Measurements from ENCODE around the gene TUBB4A.

Gene TUBB4A

DNA sequence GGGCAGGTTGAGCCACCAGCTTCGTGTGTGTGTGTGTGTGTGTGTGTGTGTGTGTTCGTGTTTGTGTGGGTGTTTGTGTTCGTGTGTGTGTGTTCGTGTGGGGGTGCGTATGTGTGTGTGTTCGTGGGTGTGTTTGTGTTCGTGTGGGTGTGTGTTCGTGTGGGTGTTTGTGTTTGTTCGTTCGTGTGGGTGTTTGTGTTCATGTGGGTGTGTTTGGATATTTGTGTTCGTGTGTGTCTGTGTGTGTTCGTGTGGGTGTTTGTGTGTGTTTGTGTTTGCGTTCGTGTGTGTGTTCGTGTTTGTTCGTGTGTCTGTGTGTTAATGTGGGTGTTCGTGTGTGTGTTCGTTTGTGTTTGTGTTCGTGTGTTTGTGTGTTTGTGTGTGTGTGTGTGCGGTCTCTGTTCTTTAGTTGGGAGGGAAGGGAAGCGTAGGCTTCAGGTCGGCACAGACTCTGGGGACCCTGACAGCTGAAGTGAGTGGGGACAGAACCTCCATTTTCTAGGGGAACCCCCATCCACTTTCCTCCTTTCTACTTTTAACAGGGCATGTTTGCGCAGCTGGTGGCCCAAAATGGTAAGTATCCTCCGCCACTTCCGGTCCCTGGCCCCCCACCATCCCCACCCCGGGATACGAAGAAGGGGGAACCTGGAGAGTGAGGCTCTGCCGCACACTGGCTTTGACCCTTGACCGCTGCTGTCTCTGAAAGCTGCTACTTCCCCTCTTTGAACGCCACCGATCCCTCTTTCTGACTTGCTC, 30.3 kb upstream of the TUBB4A start:
- Histone ChIP-seq H3K36me3 (ENCODE audit: control insufficient read depth in 1 of 2, insufficient read depth in 2 of 2, low read length in 2 of 2) (no peaks in the 10 kb centered on the region), H3K9me3 (ENCODE audit: control insufficient read depth in 1 of 2, low read length in 2 of 2) (no peaks in the 10 kb centered on the region), H3K4me3 (ENCODE audit: low read depth in 1 of 2, low read length in 2 of 2) (no peak overlapping the region), H3K4me1 (ENCODE audit: control insufficient read depth in 1 of 2, insufficient read depth in 2 of 2, low read length in 2 of 2) (peaks cover 7 to 36% of the 10 kb centered on the region in 2 donors), H3K27ac (ENCODE audit: low read length) (no peak overlapping the region), H3K27me3 (ENCODE audit: low read depth, low read length) (peaks cover 17% of the 10 kb centered on the region)

- Histone ChIP-seq H3K36me3 (ENCODE audit: control insufficient read depth in 1 of 2, insufficient read depth in 2 of 2, low read length in 2 of 2) (no peaks in the 10 kb centered on the region), H3K4me3 (ENCODE audit: low read depth in 1 of 2, low read length in 2 of 2) (peak overlapping the region in 1 of 2 donors; percentile 67), H3K27me3 (ENCODE audit: low read depth, low read length) (peaks cover 17% of the 10 kb centered on the region), H3K9me3 (ENCODE audit: control insufficient read depth in 1 of 2, low read length in 2 of 2) (no peaks in the 10 kb centered on the region), H3K4me1 (ENCODE audit: control insufficient read depth in 1 of 2, insufficient read depth in 2 of 2, low read length in 2 of 2) (peaks cover 7 to 36% of the 10 kb centered on the region in 2 donors), H3K27ac (ENCODE audit: low read length) (no peak overlapping the region)
Measured at GRCh38 chr19:6531956-6532243, 29.8 kb upstream of the TUBB4A start.

DNA sequence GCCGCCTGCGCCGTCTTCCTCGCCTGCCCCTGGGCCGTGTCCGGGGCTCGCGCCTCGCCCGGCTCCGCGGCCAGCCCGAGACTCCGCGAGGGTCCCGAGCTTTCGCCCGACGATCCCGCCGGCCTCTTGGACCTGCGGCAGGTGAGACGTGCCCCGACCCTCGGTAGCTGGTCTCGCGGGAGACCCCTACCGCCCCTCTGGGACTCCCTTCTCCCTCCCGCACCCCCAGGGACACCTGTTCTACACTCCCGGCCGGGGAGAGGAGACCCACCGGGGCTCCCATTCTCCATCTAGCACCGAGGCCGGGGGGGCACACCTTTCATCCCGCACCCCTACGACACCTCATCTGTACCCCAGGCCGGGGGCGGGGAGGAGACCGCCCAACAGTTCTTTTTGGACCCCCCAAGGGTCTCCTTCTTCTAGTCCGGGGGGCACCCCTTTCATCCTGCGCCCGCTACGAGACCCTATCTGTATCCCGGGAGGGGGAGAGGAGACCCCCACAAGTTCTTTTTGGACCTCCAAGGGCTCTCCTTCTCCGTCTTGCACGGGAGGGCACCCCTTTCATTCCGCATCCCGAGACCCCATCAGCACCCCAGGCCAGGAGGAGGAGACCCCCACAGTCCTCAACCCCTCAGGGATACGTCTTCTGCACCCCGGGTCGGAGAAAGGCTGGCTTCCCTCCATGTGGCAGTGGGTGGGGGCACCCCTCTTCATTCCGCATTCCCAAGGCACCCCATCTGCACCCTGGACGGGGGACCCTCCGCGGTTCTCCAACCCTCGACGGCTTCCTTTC, 29.2 kb upstream of the TUBB4A start:
- H3K4me3 ChIP-seq (ENCODE audit: low read depth in 1 of 2, low read length in 2 of 2), result peak overlapping the region; percentile 57 to 67
- H3K27me3 ChIP-seq (ENCODE audit: low read depth, low read length), result peaks cover 17% of the 10 kb centered on the region
- H3K4me1 ChIP-seq (ENCODE audit: control insufficient read depth in 1 of 2, insufficient read depth in 2 of 2, low read length in 2 of 2), result peaks cover 7 to 36% of the 10 kb centered on the region in 2 donors
- no peaks in the 10 kb centered on the region for H3K9me3 ChIP-seq (ENCODE audit: control insufficient read depth in 1 of 2, low read length in 2 of 2)
- H3K27ac ChIP-seq (ENCODE audit: low read length), result no peak overlapping the region
- no peaks in the 10 kb centered on the region for H3K36me3 ChIP-seq (ENCODE audit: control insufficient read depth in 1 of 2, insufficient read depth in 2 of 2, low read length in 2 of 2)

- no peaks in the 10 kb centered on the region for H3K9me3 ChIP-seq (ENCODE audit: control insufficient read depth in 1 of 2, low read length in 2 of 2)
- H3K36me3 ChIP-seq (ENCODE audit: control insufficient read depth in 1 of 2, insufficient read depth in 2 of 2, low read length in 2 of 2), result no peaks in the 10 kb centered on the region
- peaks cover 17% of the 10 kb centered on the region for H3K27me3 ChIP-seq (ENCODE audit: low read depth, low read length)
- H3K4me1 ChIP-seq (ENCODE audit: control insufficient read depth in 1 of 2, insufficient read depth in 2 of 2, low read length in 2 of 2), result peaks cover 7 to 36% of the 10 kb centered on the region in 2 donors
- peak within 1 kb of the TSS; percentile 17 for H3K27ac ChIP-seq (ENCODE audit: low read length)
- H3K4me3 ChIP-seq (ENCODE audit: low read depth in 1 of 2, low read length in 2 of 2), result peak within 1 kb of the TSS; percentile 57 to 67
Measured at GRCh38 chr19:6530386-6531162, 28.5 kb upstream of the TUBB4A start, which contains the start of gene TNFSF9. Gene TNFSF9 (plus strand): TSS chr19:6531026. CDS start chr19:6531037, 11 bp downstream.

DNA sequence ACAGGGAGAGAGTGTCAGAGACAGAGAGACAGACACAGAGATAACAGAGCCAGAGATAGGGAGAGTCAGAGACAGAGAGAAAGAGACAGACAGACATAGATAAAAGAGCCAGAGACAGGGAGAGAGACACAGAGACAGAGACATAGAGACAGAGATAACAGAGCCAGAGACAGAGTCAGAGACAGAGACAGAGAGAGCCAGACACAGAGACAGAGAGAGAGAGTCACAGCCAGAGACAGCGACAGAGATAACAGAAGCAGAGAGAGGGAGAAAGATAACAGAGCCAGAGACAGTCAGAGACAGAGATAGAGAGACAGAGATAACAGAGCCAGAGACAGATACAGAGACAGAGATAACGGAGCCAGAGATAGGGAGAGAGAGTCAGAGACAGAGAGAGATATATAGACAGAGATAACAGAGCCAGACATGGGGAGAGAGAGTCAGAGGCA, 27.9 kb upstream of the TUBB4A start:
- Histone ChIP-seq H3K27me3 (ENCODE audit: low read depth, low read length) (peaks cover 17% of the 10 kb centered on the region), H3K27ac (ENCODE audit: low read length) (peak overlapping the region; percentile 17), H3K4me3 (ENCODE audit: low read depth in 1 of 2, low read length in 2 of 2) (peak overlapping the region; percentile 57 to 67), H3K9me3 (ENCODE audit: control insufficient read depth in 1 of 2, low read length in 2 of 2) (no peaks in the 10 kb centered on the region), H3K36me3 (ENCODE audit: control insufficient read depth in 1 of 2, insufficient read depth in 2 of 2, low read length in 2 of 2) (no peaks in the 10 kb centered on the region), H3K4me1 (ENCODE audit: control insufficient read depth in 1 of 2, insufficient read depth in 2 of 2, low read length in 2 of 2) (peaks cover 7 to 36% of the 10 kb centered on the region in 2 donors)

GRCh38 chr19:6529351-6529750, 27.2 kb upstream of the TUBB4A start:
- H3K27me3 ChIP-seq (ENCODE audit: low read depth, low read length), result peaks cover 17% of the 10 kb centered on the region
- no peaks in the 10 kb centered on the region for H3K36me3 ChIP-seq (ENCODE audit: control insufficient read depth in 1 of 2, insufficient read depth in 2 of 2, low read length in 2 of 2)
- H3K27ac ChIP-seq (ENCODE audit: low read length), result no peak overlapping the region
- H3K4me1 ChIP-seq (ENCODE audit: control insufficient read depth in 1 of 2, insufficient read depth in 2 of 2, low read length in 2 of 2), result peaks cover 7 to 32% of the 10 kb centered on the region in 2 donors
- H3K9me3 ChIP-seq (ENCODE audit: control insufficient read depth in 1 of 2, low read length in 2 of 2), result no peaks in the 10 kb centered on the region
- no peak overlapping the region for H3K4me3 ChIP-seq (ENCODE audit: low read depth in 1 of 2, low read length in 2 of 2)

DNA sequence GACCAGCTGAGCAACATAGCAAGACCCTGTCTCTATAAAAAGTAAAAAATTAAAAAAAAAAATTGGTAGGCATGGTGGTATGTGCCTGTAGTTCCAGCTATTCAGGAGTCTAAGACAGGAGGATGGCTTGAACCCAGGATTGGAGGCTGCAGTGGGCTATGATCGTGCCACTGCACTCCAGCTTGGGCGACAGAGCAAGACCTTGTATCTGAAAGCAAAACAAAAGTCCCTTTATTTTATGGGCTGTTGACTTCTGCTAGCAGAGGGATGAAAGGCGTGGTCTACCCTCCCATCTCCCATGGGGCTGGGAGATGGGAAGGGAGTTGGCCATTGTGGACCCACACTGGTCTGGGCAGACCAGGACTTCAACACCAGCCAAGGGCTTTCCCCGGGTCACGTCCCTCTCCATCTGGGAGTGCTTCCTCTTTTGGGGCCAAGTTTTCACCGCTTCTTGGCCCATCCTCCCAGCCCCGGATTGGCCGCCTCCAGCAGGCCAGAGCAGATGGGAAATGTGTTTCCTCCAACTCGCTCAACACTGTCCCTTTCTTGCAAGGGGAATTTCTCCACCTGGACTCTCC, 26.5 kb upstream of the TUBB4A start:
- no peaks in the 10 kb centered on the region for H3K36me3 ChIP-seq (ENCODE audit: control insufficient read depth in 1 of 2, insufficient read depth in 2 of 2, low read length in 2 of 2)
- H3K4me3 ChIP-seq (ENCODE audit: low read depth in 1 of 2, low read length in 2 of 2), result no peak overlapping the region
- no peaks in the 10 kb centered on the region for H3K9me3 ChIP-seq (ENCODE audit: control insufficient read depth in 1 of 2, low read length in 2 of 2)
- H3K27ac ChIP-seq (ENCODE audit: low read length), result no peak overlapping the region
- peaks cover 17% of the 10 kb centered on the region for H3K27me3 ChIP-seq (ENCODE audit: low read depth, low read length)
- H3K4me1 ChIP-seq (ENCODE audit: control insufficient read depth in 1 of 2, insufficient read depth in 2 of 2, low read length in 2 of 2), result peaks cover 7 to 32% of the 10 kb centered on the region in 2 donors

DNA sequence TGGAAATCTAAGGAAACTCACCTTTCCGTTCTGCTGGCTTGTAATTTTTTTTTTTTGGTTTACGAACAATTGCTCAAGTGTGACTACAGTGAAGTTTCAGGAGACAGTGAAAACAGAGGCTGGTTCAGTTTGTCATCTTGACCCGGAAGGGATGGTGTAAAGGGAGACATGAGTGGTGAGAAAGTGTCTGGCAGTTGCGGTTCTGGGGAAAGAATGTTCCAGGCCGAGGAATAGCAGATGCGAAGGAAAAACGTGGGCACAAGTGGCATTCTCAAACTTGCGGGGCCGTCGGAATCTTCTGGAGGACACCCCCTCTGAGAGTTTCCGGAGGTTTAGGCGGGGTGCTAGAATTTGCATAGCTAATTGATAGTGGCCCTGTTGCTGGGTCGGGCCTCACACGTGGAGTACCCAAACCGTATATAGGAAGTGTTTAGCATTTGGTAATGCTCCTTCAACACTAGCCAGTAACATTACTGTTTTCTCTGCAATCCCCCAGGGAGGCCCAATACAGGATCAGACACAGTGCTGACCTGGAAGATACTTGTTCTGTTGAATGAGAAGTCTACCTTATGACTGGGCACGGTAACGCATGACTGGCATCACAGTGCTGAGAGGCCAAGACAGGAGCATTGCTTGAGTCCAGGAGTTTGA, 25.9 kb upstream of the TUBB4A start:
- no peak overlapping the region for H3K4me3 ChIP-seq (ENCODE audit: low read depth in 1 of 2, low read length in 2 of 2)

GRCh38 chr19:6524311-6524710, 22.2 kb upstream of the TUBB4A start:
- no peaks in the 10 kb centered on the region for H3K9me3 ChIP-seq (ENCODE audit: control insufficient read depth in 1 of 2, low read length in 2 of 2)
- no peak overlapping the region for H3K4me3 ChIP-seq (ENCODE audit: low read depth in 1 of 2, low read length in 2 of 2)
- H3K27me3 ChIP-seq (ENCODE audit: low read depth, low read length), result no peaks in the 10 kb centered on the region
- H3K27ac ChIP-seq (ENCODE audit: low read length), result no peak overlapping the region
- no peaks in the 10 kb centered on the region for H3K36me3 ChIP-seq (ENCODE audit: control insufficient read depth in 1 of 2, insufficient read depth in 2 of 2, low read length in 2 of 2)
- H3K4me1 ChIP-seq (ENCODE audit: control insufficient read depth in 1 of 2, insufficient read depth in 2 of 2, low read length in 2 of 2), result peaks cover 0 to 12% of the 10 kb centered on the region in 2 donors

More for the DNA sequence above, 25.9 kb upstream of the TUBB4A start:
- Histone ChIP-seq H3K27ac (ENCODE audit: low read length) (no peak overlapping the region), H3K27me3 (ENCODE audit: low read depth, low read length) (peaks cover 17% of the 10 kb centered on the region), H3K4me1 (ENCODE audit: control insufficient read depth in 1 of 2, insufficient read depth in 2 of 2, low read length in 2 of 2) (peaks cover 7 to 32% of the 10 kb centered on the region in 2 donors), H3K36me3 (ENCODE audit: control insufficient read depth in 1 of 2, insufficient read depth in 2 of 2, low read length in 2 of 2) (no peaks in the 10 kb centered on the region), H3K9me3 (ENCODE audit: control insufficient read depth in 1 of 2, low read length in 2 of 2) (no peaks in the 10 kb centered on the region)

GRCh38 chr19:6522712-6523111, 20.6 kb upstream of the TUBB4A start:
- H3K4me1 ChIP-seq (ENCODE audit: control insufficient read depth in 1 of 2, insufficient read depth in 2 of 2, low read length in 2 of 2), result no peaks in the 10 kb centered on the region
- no peaks in the 10 kb centered on the region for H3K9me3 ChIP-seq (ENCODE audit: control insufficient read depth in 1 of 2, low read length in 2 of 2)
- no peaks in the 10 kb centered on the region for H3K36me3 ChIP-seq (ENCODE audit: control insufficient read depth in 1 of 2, insufficient read depth in 2 of 2, low read length in 2 of 2)
- no peak overlapping the region for H3K27ac ChIP-seq (ENCODE audit: low read length)
- H3K4me3 ChIP-seq (ENCODE audit: low read depth in 1 of 2, low read length in 2 of 2), result no peak overlapping the region
- H3K27me3 ChIP-seq (ENCODE audit: low read depth, low read length), result no peaks in the 10 kb centered on the region
